NCI-H1417 (cell line): Measurements from ENCODE around the gene COQ4.

Experiments used
- DNase-seq, 3 experiments: peaks; one replicate each; lab custom pipeline; 2025; lab: John Stamatoyannopoulos, UW

The COQ4 gene

DNA sequence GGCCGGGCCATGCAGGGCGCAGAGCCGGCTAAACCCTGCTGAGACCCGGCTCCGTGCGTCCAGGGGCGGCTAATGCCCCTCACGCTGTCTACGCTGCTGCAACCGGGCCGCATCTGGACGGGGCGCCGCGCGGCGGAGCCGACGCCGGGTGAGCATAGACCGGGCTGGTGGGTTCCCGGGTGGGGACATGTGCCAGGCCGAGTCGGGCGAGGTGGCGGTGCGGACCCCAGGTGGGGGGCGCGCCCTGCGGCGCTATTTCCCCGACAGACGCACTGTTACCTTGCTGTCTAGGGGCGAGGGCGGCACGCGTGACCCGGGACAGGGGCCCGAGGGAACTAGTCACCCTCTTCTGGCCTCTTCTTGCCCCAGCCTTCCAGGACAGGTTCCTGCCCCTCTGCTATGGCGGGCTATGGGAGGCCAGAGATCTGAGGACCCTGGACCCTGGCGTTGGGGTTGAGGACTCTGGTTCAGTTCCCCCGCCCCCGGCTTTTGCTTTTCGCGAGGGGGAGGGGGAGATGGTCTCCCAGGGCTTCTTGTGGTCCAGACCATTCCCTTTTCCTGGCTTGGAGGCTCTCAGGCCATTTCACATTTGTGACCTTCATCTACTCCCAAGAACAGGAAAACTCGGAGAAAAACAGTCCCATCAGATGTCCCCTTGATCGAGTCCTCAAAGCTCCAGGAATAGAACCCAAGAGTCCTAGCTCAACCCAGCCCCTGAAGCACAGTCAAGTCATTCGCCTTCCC is 18.2 kb downstream of the COQ4 start:
- peak in 1 of 3 experiments; percentile 66 for DNase-seq

DNA sequence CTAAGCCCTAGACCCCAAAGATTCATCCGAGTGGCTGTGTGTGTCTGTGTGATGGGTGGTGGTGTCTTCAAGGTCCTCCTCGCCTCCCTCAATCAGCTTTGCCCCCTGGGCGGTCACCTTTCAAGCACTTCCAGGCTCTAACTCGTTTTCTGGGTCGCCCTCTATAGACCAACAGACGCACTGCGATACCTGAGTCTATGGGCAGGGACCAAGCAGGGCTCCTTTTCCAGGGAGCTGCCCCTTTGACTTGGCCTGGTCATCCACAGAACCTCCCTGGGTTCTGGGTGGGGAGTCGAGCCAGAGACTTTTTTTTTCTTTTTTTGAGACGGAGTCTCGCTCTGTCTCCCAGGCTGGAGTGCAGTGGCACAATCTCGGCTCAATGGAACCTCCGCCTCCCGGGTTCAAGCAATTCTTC is 18.8 kb downstream of the COQ4 start:
- peak; percentile 31 to 83 (median 75) for DNase-seq

DNA sequence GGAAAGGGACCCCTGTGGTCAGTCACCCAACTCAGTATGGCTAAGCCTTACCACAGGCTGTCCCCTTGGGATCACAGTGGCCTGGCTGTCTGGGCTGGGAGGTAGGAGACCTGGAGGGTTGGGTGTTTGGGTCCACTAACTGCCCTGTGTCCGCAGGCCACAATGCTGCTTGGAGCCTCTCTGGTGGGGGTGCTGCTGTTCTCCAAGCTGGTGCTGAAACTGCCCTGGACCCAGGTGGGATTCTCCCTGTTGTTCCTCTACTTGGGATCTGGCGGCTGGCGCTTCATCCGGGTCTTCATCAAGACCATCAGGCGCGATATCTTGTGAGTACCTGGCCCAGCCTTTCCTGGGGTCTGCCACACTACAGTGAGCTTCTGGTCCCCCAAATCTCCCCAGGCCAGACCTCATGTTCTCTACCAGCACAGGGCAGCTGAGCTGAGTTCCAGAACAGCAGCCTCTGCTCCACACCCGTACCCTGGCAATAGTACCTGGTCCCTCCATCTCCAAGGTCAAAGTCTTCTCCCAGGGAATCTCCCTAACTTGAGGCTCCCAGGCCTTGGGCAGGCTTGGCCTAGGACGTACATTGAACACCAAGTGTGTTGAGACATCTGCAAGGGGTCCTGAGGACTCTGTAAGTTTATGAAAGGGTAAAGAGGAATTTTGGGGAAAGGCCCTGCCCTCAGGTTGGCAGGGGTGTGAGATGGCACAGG is 20.5 kb downstream of the COQ4 start:
- DNase-seq: no peak

DNA sequence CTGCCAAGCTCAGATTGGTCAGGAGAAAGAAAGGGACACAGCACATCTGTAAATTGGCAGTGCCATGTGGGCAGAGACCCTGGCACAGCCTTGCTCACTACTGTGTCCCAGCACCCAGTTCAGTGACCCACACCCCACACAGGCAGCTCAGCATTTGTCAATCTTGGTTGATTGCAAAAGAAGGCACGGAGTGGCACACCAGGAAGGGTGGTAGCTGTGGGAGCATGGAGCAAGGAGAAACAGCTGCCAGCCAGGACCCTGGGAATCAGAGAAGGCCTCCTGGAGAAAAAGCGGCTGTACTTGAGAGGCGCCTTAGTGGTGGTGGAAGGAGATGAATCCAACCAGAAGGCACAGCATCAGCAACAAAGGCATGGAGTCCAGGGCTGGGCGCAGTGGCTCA is 21.2 kb downstream of the COQ4 start:
- DNase-seq: no peak

DNA sequence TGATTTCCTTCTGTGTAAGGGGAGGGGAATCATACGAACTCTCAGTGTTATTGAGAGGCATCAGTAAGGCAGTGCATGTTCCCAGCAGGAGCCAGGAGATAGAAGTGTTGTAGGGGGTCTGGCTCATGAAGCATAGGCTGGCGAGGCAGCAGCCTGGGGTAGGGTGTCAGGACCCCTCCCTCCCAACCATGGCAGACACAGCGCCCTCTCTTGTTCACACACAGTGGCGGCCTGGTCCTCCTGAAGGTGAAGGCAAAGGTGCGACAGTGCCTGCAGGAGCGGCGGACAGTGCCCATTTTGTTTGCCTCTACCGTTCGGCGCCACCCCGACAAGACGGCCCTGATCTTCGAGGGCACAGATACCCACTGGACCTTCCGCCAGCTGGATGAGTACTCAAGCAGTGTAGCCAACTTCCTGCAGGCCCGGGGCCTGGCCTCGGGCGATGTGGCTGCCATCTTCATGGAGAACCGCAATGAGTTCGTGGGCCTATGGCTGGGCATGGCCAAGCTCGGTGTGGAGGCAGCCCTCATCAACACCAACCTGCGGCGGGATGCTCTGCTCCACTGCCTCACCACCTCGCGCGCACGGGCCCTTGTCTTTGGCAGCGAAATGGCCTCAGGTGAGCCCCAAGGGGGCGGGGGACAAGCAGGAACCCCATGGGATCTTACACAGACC is 22.4 kb downstream of the COQ4 start:
- DNase-seq: no peak

DNA sequence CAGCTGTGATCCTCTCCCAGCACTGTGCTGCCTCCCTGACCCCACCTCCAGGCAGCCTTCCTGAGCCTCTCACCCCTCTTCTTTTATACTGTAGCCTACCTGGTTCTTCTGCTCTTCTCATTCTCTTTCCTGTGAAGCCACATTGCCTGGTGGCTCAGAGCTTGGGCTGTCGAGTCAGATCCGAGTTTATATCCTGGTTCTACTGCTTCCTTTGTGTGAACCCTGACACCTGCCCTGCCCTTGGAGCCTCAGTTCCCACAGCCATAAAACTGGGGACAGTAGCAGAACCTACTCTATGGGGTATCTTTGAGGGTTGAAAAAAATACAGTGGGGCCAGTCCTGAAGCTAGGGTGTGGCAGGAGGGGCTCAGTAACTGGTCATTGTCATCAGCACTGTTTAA is 26.5 kb downstream of the COQ4 start:
- no peak for DNase-seq

DNA sequence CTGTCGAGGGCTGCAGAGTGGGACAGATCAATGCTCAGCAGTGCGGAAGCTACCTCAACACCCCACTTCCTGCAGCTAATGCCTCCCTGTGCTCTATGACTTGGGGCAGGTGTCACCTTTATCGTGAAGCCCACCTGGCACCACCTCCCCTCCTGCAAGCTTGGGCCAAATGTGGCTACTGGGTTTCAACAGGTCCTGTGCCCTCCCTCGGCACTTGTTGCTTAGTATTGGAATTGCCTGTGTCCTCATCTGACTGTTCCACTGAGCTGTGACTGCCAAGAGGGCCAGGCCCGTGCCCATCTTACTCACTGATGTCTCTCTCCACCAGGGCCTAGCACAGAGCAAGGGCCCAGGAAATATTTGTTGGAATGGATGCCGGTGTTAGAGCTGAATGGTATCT is 27.1 kb downstream of the COQ4 start:
- DNase-seq: no peak

DNA sequence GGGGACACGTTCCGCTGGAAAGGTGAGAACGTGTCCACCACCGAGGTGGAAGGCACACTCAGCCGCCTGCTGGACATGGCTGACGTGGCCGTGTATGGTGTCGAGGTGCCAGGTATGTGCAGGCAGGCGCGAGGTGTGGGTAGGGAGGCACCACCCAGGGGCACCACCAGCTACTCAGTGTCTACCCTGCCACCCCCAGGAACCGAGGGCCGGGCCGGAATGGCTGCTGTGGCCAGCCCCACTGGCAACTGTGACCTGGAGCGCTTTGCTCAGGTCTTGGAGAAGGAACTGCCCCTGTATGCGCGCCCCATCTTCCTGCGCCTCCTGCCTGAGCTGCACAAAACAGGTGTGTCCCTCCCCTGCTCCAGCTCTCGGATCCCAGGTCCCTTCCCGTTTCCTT is 32.8 kb downstream of the COQ4 start:
- no peak for DNase-seq

DNA sequence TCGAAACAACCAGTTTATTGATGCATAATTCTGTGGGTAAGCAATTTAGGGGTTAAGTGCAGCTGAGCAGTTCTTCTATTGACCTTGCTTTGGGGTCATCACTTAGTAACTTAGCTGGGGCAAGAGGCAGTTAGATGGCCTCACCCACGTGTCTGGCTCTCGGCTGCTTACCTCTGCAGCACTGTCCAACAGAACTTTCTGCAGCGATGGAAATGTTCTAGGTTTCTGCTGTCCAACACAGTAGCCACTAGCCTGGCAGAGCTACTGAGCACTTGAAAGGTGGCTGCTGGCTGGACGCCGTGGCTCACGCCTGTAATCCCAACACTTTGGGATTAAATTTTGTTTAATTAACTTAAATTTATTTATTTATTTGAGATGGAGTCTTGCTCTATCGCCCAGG is 35.5 kb downstream of the COQ4 start:
- DNase-seq: no peak

DNA sequence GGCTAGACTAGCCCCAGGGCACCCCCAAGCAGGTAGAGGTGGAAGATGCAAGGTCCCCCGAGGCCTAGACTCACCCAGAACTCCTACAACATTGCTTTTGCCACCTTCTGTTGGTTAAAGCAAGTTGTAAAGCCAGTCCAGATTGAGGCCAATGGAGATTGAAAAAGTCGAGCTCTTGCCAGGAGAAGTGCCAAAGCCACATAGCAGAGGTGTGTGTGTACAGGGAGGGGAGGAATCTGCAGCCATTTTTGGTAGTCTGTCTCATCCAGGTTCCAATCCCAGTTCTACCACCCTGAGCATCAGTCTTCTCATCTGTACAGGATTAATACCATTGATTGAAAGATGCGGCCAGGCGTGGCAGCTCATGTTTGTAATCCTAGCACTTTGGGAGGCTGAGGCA is 36.2 kb downstream of the COQ4 start:
- DNase-seq: no peak

DNA sequence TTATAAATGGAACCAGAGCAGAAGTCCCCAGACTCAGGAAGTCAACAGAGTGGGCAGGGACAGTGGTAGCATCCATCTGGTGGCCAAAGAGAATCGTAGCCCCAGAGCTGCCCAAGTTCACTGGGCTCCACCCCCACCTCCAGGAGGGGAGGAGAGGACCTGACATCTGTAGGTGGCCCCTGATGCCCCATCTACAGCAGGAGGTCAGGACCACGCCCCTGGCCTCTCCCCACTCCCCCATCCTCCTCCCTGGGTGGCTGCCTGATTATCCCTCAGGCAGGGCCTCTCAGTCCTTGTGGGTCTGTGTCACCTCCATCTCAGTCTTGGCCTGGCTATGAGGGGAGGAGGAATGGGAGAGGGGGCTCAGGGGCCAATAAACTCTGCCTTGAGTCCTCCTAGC is 38.2 kb downstream of the COQ4 start:
- no peak for DNase-seq

DNA sequence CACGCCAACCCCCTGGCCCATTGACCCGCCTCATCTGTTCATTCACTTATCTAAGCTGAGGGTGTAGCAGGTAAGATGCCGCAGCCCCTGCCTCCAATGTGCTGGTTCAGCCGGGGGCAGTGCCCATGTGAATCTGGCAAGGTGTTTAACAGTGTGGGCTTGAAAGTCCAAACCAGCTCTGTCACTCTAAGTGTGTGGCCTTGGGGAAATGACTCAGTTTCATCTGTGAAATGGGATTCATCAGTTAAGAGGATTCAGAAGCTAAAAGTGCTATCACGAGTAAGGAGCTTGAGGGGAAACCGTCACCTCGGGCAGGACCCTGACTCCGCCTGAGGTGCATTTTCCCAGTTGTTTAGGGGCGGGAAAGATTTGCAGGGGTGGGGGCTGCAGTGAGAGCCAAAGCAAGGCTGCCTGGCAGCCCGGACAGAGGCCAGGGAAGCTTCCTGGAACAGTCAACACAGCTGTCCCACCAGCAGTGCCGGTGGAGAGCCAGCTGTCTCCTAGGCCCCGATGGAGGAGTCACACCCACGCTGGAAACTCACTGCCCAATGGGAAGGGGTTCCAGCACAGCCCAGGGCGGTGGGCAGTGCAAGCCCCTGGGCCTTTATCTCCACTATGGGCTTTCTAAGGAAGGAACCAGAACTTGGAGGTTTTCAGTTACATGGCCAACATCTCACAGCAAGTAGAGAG is 38.8 kb downstream of the COQ4 start:
- DNase-seq: no peak

DNA sequence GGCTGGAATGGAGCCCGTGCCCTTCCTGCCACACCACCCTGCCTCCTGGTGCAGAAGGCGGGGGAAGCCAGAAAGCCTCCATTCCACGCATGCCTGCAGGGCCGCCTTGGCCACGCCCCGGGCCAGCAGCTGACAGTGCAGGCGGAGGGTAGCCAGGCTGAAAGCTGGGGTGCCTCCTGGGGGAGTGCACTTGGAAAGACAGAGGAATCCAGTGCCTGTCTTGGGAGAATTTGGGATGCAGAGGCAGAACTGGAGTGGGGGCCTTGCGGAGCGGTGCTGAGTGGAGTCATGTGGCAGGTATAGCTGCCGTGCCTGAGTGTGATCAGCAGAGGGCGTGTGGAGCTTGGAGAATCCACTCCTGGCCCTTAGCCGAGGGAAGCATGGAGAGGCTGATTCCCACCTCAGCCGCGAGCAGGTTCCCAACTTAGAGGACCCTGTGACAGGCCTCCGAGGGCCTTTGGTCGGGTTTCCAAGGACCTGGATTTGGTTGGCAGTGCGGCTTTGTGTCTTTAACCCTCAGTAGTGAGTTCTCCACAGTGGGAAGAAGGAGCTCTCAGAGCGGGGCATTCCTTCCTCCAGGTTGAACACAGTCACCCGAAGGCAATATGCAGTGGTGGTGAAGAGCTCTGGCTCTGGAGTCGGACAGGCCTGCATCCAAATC is 39.5 kb downstream of the COQ4 start:
- DNase-seq: peak; percentile 65 to 89 (median 78)

DNA sequence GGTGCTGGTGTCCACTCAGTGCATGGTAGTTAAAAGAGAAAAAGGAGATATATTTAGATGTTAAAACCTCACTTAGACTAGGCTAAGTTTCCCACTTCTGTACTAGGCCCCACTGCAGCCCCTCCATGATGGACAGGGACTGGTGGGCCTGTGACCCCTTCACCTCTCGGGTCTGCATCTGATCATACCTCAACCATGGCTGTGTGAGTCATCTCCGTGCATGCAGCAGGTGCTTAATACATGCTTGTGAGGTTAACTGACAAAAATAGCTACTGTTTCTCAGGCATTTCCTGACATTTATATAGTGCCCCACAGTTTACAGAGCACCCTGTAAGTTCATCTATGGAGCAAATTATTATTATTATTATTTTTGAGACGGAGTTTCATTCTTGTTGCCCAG is 40.1 kb downstream of the COQ4 start:
- DNase-seq: no peak

DNA sequence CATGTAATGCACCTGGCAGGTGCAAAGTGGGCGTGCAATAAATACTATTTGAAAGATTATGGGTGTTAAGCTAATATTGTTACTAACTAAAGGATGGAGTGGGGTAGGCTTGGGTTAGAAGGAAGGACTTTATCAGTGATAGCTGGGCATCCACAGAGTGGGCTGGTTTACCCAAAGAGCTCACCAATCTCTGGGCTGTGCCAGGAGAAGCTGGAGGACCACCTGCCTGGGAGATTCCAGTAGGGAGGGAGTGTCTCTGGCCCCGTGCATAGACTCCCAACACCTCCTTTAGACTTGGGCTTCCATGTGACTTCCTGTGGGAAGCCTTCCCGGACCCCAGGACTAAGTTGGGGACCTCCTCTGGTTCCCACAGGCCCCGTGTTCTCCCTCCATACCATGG is 42.9 kb downstream of the COQ4 start:
- no peak for DNase-seq

DNA sequence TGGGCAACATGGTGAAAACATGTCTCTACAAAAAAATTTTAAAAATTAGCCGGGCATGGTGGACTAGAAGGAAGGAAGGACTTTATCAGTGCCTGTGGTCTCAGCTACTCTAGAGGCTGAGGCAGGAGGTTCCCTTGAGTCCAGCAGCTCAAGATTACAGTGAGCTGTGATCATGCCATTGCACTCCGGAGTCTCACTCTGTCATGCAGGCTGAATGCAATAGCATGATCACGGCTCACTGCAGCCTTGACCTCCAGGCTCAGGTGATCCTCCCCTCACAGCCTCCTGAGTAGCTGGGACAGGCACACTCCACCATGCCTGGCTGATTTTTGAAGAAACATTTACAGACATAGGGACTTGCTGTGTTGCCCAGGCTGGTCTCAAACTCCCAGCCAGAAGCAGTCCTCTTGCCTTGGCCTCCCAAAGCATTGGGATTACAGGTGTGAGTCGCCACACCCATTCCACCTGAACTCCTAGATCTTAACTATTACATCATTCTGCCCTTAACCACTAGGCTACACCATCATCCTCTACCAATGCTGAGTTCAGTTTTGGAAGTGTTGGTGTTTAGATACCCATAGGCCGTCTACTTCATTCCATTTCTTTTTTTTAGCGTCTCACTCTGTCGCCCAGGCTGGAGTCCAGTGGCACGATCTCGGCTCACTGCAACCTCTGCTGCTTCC is 46.5 kb downstream of the COQ4 start:
- DNase-seq: no peak

DNA sequence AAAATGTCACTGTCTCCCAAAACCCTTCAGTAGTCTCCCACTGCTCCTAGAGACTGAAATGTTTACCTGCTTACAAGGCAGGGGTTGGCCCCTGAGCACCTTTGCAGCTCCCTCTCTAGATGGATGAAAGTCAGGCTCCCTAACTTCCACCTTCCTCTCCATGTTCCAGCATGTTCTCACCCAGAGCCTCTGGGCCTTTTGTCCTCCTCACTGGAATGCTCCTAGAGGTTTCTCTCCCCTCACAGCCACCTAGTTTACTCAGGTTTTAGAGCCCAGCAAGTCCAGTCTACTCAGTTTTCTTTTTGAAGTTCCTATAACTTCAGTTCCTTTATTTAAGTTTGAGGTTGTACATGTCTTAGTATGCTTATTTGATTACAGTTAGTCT is 47.7 kb downstream of the COQ4 start:
- DNase-seq: no peak

DNA sequence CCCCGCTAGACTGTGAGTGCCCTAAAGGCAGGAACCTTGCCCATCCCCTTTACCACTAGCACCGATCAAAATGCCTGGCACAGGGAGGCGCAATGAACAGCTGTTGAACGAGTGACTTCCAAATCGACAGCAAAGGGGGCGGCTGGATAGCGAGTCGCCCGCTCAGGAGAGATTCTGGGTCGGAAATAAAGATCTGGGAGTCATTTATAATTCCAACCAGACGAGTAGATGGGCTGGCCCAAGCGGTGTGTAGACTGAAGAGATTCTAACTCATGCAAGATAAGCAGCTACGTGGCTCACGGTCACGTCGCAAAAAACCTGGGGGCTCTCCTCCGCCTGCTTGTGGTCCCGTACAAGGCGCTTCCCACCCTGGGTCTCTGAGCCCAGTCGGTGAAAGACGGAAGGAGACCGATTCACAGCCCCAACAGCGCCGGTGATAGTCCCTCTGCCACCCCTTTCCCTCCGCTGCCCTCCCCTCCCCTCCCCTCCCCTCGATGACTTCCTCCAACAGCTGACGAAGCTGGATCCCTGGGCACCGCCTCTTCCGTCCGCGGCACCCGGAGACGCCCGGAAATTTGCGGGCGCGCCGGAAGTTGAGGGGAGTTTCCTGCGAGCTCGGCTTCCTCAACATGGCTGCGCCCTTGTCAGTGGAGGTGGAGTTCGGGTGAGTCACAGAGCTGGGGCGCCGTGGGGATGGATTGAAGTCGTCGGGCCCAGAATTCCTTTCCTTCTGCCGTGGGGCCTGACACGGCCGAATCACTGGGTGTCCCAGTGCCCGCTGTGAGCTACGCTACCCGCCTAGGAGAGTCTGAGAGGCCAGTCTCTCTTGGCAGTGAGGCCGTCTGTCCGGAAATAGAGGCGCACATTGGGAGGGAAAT is 48.4 kb downstream of the COQ4 start, which contains the start of gene URM1:
Gene URM1 (plus strand): TSS at position 623 of the 878 bp plus-strand sequence. CDS start 7 bp downstream, at position 630.
- DNase-seq: peak; percentile 88 to 98 (median 97)

DNA sequence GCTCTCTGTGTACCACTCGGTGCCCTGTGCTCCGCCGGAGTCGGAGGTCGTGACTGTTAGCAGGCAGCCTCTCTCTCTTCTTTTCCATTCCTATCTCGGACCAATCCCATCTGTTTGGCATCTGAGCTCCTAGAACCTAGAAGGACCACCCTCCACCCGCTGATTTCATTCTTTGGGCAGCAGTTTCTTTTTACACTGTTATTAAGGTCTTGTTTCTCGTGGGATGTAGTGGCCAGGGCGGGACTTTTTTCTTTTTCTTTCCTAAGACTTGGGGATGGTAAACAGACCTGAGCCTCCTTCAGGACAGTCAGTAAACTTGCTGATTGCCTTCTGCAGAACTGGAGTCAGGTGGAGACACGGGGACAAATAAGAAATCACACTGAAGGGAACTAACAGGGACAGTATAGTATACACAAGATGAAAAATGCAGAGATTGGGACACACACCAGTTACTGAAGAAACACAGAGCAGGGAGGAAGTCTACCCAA is 49.0 kb downstream of the COQ4 start:
- DNase-seq: no peak

DNA sequence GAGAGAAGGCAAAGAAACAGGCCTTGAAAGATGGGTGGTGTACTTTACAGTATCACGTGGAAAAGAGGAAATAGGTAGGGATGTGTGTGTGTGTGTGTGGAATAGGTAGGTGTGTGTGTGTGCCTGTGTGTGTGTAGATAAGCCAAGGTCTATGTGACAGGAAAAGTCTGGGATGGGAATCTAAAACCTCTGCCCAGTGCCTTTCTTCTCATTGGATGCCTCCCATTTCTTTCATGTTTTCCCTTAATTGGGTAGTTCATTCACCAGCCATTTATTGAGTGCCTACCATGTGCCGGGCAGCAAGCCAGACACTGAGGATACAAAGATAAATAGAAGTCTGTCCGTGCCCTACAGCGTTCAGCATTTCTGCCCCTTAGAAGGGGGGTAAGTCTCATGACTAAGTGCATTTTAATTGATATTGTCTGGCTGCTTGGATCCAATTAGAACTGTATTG is 49.6 kb downstream of the COQ4 start:
- no peak for DNase-seq
